Activated CD8-positive, alpha-beta T cell treated with anti-CD3 and anti-CD28 coated beads, Interleukin-2, amount 10 ng/mL, durations not matched to agents 7 days and 5 days (primary cell): Measurements from ENCODE around the gene IKBIP. TPM values are rescaled to one million over a fixed set of nuclear protein-coding genes. Genes with fewer than 3 reads are reported as not detected.

Source experiments
- ATAC-seq: fragments of 150-1000 bp; cut with Tn5 transposase; one replicate; pipeline ENCODE4 v1.10.0; 2021; ENCODE audit warnings: moderate library complexity
- CTCF ChIA-PET: fragments of 350-600 bp; sonication (Branson Sonifier 250); formaldehyde crosslinking; loops from one replicate; lab custom pipeline; 2021; ENCODE audit warnings: antibody characterized with exemption; lab: Charles Lee
- POLR2A ChIA-PET: fragments of 350-600 bp; sonication (Branson Sonifier 250); formaldehyde crosslinking; loops from one replicate; lab custom pipeline; 2021; ENCODE audit warnings: antibody characterized with exemption; lab: Charles Lee
- DNase-seq: peaks from one replicate; pipeline ENCODE4 v3.0.0-alpha.2; 2020
- H3K27ac Mint-ChIP-seq: one replicate; pipeline ENCODE4 v1.8.0; 2021; ENCODE audit warnings: mild to moderate bottlenecking, mixed read lengths
- H3K27me3 Mint-ChIP-seq: one replicate; pipeline ENCODE4 v1.8.0; 2021; ENCODE audit warnings: low read depth, mixed read lengths
- H3K36me3 Mint-ChIP-seq: one replicate; pipeline ENCODE4 v1.8.0; 2021; ENCODE audit warnings: low read depth, mixed read lengths
- H3K4me1 Mint-ChIP-seq: one replicate; pipeline ENCODE4 v1.8.0; 2021; ENCODE audit warnings: low read depth, mixed read lengths
- H3K4me3 Mint-ChIP-seq: one replicate; pipeline ENCODE4 v1.8.0; 2021; ENCODE audit warnings: mild to moderate bottlenecking, mixed read lengths
- H3K9me3 Mint-ChIP-seq: one replicate; pipeline ENCODE4 v1.8.0; 2022; ENCODE audit warnings: mixed read lengths; ENCODE audit not compliant: insufficient read depth
- total RNA-seq, 2 experiments: library from RNA; stranded (reverse); gene quantifications; one replicate each; pipeline ENCODE4 v1.2.3, GENCODE V29; 2021

The IKBIP gene, protein sequence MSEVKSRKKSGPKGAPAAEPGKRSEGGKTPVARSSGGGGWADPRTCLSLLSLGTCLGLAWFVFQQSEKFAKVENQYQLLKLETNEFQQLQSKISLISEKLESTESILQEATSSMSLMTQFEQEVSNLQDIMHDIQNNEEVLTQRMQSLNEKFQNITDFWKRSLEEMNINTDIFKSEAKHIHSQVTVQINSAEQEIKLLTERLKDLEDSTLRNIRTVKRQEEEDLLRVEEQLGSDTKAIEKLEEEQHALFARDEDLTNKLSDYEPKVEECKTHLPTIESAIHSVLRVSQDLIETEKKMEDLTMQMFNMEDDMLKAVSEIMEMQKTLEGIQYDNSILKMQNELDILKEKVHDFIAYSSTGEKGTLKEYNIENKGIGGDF
- 10 to 100 TPM; 35.4 to 35.8 TPM for total RNA-seq

DNA sequence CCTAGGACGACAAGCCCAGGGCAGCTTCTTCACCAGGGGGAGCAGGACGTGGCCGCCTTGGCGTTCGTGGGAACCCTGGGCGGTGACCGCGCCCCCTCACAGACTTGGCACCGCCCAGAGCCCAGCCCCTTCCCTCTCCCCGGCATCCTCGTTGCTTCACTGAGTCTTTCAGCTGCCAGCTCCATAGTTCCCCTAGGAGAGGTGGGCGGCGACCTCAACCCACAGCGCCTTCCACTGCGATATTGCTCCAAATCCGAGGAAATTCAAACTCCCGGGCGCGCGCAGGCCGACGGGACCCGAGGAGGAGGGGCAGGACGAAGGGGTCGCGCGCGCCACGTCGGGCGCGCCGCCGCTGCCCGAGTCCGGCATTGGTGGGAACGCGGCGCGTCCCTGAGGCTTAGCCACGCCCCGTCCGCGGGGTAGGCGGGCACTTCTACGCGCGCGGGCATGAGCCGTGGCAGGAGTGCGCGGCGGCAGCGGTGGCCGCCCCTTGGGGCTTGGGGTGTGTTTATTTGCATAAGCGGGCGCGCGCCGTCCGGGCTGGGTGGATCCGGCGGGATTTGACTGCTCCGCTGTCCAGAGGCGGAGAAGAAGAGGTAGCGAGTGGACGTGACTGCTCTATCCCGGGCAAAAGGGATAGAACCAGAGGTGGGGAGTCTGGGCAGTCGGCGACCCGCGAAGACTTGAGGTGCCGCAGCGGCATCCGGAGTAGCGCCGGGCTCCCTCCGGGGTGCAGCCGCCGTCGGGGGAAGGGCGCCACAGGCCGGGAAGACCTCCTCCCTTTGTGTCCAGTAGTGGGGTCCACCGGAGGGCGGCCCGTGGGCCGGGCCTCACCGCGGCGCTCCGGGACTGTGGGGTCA is at the start of gene IKBIP, which contains the start of gene APAF1:
Gene IKBIP, minus strand, starts transcription at position 77 of the 860 bp plus-strand sequence. CDS start 87 bp downstream, outside the sequence.
Gene APAF1, plus strand, starts transcription at position 579 of the 860 bp plus-strand sequence. CDS start 3,070 bp downstream, outside the sequence.
- peak within 1 kb of the TSS; percentile 96 for H3K4me3 Mint-ChIP-seq
- peaks cover 41% of the 10 kb centered on the region for H3K4me1 Mint-ChIP-seq
- H3K9me3 Mint-ChIP-seq: no peaks in the 10 kb centered on the region
- POLR2A ChIA-PET: interaction anchor here (0.6 to 2.0 kb wide), 9 partner anchors 12 to 146 kb away, joined by 3 to 37 read pairs (median 4); partner anchors contain the start of genes SLC25A3 and TMPO
- CTCF ChIA-PET: interaction anchor here (0.8 to 2.0 kb wide), 8 partner anchors 17 to 154 kb away, joined by 3 to 11 read pairs (median 4); partner anchors contain the start of gene SLC25A3
- ATAC-seq (peak; percentile 89), DNase-seq (peak; percentile 97)
- peaks cover 35% of the 10 kb centered on the region for H3K36me3 Mint-ChIP-seq
- H3K27me3 Mint-ChIP-seq: no peaks in the 10 kb centered on the region
- peak within 1 kb of the TSS; percentile 98 for H3K27ac Mint-ChIP-seq

GRCh38 chr12:98691351-98691750 is 46.8 kb upstream of the IKBIP start:
- POLR2A ChIA-PET: no interaction called here
- H3K4me3 Mint-ChIP-seq: no peak overlapping the region
- H3K9me3 Mint-ChIP-seq: no peaks in the 10 kb centered on the region
- CTCF ChIA-PET: interaction anchor here (1.0 kb wide), 1 partner anchor 13 kb away, joined by 3 read pairs; no protein-coding TSS in a partner anchor
- no peak overlapping the region for H3K27ac Mint-ChIP-seq
- peaks cover 46% of the 10 kb centered on the region for H3K36me3 Mint-ChIP-seq
- ATAC-seq: no peak
- H3K4me1 Mint-ChIP-seq: peaks cover 3% of the 10 kb centered on the region
- H3K27me3 Mint-ChIP-seq: no peaks in the 10 kb centered on the region
- no peak for DNase-seq

DNA sequence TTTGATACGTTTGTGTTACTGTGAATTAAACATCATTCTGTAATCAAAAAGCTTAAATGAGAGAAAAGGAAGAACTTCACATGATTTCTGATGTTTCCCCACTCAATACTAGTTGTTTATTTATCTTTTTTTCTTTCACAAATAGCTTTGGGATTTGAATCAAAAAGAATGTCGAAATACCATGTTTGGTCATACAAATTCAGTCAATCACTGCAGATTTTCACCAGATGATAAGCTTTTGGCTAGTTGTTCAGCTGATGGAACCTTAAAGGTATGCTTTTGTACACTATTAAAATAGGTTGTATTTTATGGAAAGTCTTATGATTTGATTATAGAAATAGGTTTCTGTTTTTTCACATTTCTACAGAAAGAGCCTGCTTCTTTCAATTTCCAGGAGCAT is 42.0 kb upstream of the IKBIP start:
- Mint-ChIP-seq H3K27me3 (no peaks in the 10 kb centered on the region), H3K4me1 (peaks cover 3% of the 10 kb centered on the region), H3K9me3 (no peaks in the 10 kb centered on the region), H3K4me3 (no peak overlapping the region), H3K27ac (no peak overlapping the region), H3K36me3 (peaks cover 47% of the 10 kb centered on the region)
- ATAC-seq (no peak), DNase-seq (no peak)
- ChIA-PET POLR2A (no interaction called here), CTCF (no interaction called here)

DNA sequence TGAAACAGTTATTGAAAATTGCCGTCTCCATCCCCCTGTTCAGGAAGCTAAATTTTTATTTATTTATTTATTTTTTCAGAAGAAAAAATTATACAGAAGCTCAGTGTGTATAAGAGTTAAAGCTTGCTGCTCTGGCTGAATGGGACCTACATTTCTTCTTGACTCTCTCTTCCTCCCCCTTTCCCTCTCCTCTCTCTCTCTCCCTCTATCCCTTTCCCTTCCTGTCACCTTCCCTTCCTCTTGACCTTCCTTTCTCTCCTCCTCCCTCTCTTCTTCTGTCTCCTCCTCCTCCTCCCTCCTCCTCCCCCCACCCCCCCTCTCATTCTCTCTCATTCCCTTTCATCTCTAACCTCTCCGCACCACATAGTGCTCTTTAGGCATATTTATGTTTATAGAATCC is 39.6 kb upstream of the IKBIP start:
- Mint-ChIP-seq H3K9me3 (no peaks in the 10 kb centered on the region), H3K27me3 (no peaks in the 10 kb centered on the region), H3K27ac (no peak overlapping the region), H3K4me1 (no peaks in the 10 kb centered on the region), H3K36me3 (peaks cover 48% of the 10 kb centered on the region), H3K4me3 (no peak overlapping the region)
- POLR2A ChIA-PET: no interaction called here
- no peak for DNase-seq
- CTCF ChIA-PET: no interaction called here
- ATAC-seq: no peak

DNA sequence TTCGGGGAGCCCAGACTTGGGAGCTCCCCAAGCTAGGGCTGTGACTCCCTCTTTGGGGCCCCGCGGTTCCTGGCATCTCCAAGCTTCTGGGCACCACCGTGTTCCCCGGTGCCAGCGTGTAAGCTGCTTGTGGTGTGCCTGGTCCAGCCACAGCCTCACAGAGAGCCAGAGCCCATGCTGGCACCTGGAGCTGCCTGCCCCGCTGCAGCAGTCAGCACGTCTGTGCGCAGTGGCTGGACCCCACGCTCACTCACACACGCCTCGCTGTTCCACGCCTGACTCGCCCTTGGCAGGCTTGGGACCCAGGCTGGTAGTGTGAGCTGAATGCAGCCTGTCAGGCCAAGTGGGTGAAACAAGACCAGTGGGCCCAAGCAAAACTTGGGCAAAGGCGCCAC is 35.0 kb upstream of the IKBIP start:
- POLR2A ChIA-PET: interaction anchor here (0.9 kb wide), 1 partner anchor 86 kb away, joined by 3 read pairs; the partner anchor contains the start of gene SLC25A3
- ATAC-seq (no peak), DNase-seq (no peak)
- Mint-ChIP-seq H3K9me3 (no peaks in the 10 kb centered on the region), H3K27me3 (no peaks in the 10 kb centered on the region), H3K36me3 (peaks cover 36% of the 10 kb centered on the region), H3K27ac (no peak overlapping the region), H3K4me3 (no peak overlapping the region), H3K4me1 (no peaks in the 10 kb centered on the region)
- CTCF ChIA-PET: interaction anchor here (0.6 to 1.0 kb wide), 3 partner anchors 11 to 942 kb away, joined by 3 to 4 read pairs (median 3); no protein-coding TSS in a partner anchor

GRCh38 chr12:98678946-98679610 is 34.5 kb upstream of the IKBIP start:
- CTCF ChIA-PET: interaction anchor here (0.6 to 1.2 kb wide), 3 partner anchors 12 to 943 kb away, joined by 3 read pairs; no protein-coding TSS in a partner anchor
- DNase-seq (no peak), ATAC-seq (no peak)
- POLR2A ChIA-PET: interaction anchor here (0.9 kb wide), 1 partner anchor 85 kb away, joined by 3 read pairs; the partner anchor contains the start of gene SLC25A3
- Mint-ChIP-seq H3K9me3 (no peaks in the 10 kb centered on the region), H3K27me3 (no peaks in the 10 kb centered on the region), H3K4me1 (no peaks in the 10 kb centered on the region), H3K36me3 (peaks cover 35% of the 10 kb centered on the region), H3K4me3 (no peak overlapping the region), H3K27ac (no peak overlapping the region)

GRCh38 chr12:98678236-98678945 is 33.8 kb upstream of the IKBIP start:
- Mint-ChIP-seq H3K36me3 (peaks cover 38% of the 10 kb centered on the region), H3K4me1 (no peaks in the 10 kb centered on the region), H3K9me3 (no peaks in the 10 kb centered on the region), H3K27ac (no peak overlapping the region), H3K4me3 (no peak overlapping the region), H3K27me3 (no peaks in the 10 kb centered on the region)
- DNase-seq: no peak
- ATAC-seq: no peak
- POLR2A ChIA-PET: interaction anchor here (0.9 kb wide), 1 partner anchor 85 kb away, joined by 3 read pairs; the partner anchor contains the start of gene SLC25A3
- CTCF ChIA-PET: interaction anchor here (1.2 kb wide), 1 partner anchor 13 kb away, joined by 3 read pairs; no protein-coding TSS in a partner anchor

- H3K4me1 Mint-ChIP-seq: peaks cover 4% of the 10 kb centered on the region
- CTCF ChIA-PET: interaction anchor here (1.4 to 1.8 kb wide), 2 partner anchors 108 to 142 kb away, joined by 3 to 4 read pairs; no protein-coding TSS in a partner anchor
- POLR2A ChIA-PET: no interaction called here
- H3K9me3 Mint-ChIP-seq: no peaks in the 10 kb centered on the region
- no peaks in the 10 kb centered on the region for H3K27me3 Mint-ChIP-seq
- H3K4me3 Mint-ChIP-seq: no peak overlapping the region
- DNase-seq (no peak), ATAC-seq (no peak)
- H3K36me3 Mint-ChIP-seq: peaks cover 28% of the 10 kb centered on the region
- no peak overlapping the region for H3K27ac Mint-ChIP-seq
Measured at GRCh38 chr12:98674841-98675240, 30.3 kb upstream of the IKBIP start.

DNA sequence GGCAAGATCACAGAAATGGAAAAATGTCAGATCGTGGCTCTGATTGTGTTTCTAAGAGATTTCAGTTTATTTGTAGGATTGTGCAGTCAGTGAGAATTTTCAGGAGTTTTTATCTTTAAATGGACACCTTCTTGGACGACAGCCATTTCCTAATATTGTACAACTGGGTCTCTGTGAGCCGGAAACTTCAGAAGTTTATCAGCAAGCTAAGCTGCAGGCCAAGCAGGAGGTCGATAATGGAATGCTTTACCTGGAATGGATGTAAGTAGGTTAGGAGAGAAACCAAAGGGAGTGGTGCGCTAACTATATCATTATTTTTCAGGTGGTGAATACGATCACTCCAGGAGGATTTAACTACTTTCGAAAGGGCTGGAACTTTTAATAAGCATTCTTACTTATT is 26.9 kb upstream of the IKBIP start:
- Mint-ChIP-seq H3K36me3 (peaks cover 51% of the 10 kb centered on the region), H3K4me1 (peaks cover 11% of the 10 kb centered on the region), H3K27ac (no peak overlapping the region), H3K9me3 (no peaks in the 10 kb centered on the region), H3K27me3 (no peaks in the 10 kb centered on the region), H3K4me3 (no peak overlapping the region)
- POLR2A ChIA-PET: no interaction called here
- DNase-seq: no peak
- ATAC-seq: no peak
- CTCF ChIA-PET: no interaction called here

DNA sequence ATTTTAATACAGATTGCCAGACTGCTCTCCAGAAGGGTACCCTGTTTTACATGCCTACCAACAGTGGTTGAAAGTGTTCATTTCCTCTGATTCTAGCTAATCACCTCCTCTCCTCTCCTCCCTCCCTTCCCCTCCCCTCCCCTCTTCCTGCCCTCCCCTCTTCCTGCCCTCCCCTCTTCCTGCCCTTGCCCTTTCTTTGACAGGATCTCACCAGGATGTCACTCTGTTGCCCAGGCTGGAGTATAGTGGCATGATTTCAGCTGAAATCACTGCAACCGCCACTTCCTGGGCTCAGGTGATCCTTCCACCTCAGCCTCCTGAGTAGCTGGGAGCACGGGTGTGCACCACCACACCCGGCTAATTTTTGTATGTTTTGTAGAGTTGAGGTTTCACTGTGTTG is 25.2 kb upstream of the IKBIP start:
- H3K27me3 Mint-ChIP-seq: no peaks in the 10 kb centered on the region
- no peaks in the 10 kb centered on the region for H3K9me3 Mint-ChIP-seq
- peaks cover 11% of the 10 kb centered on the region for H3K4me1 Mint-ChIP-seq
- ChIA-PET CTCF (no interaction called here), POLR2A (no interaction called here)
- DNase-seq (no peak), ATAC-seq (no peak)
- peaks cover 59% of the 10 kb centered on the region for H3K36me3 Mint-ChIP-seq
- no peak overlapping the region for H3K4me3 Mint-ChIP-seq
- H3K27ac Mint-ChIP-seq: peak overlapping the region; percentile 52
